ENCODE results near the gene PIP. TPM values are rescaled to one million over a fixed set of nuclear protein-coding genes. Genes with fewer than 3 reads are reported as not detected.
"Not testable (repeated sequence)": the region's sequence is repeated elsewhere in the genome, so short reads cannot be mapped to it uniquely, and the experiment has no call there.

PIP gene
- total RNA-seq, 1 donor from 2014 or later: not detected

GRCh38 chr7:143147070-143147469, 15.2 kb downstream of the PIP start:
- Histone ChIP-seq H3K4me3 (no peak overlapping the region), H2AFZ (replicated peaks) (no peak overlapping the region), H3K27ac (no peak overlapping the region), H3K4me1 (no peaks in the 10 kb centered on the region), H3K27me3 (no peaks in the 10 kb centered on the region), H3K79me2 (ENCODE audit: low read depth) (no peaks in the 10 kb centered on the region), H3K36me3 (no peaks in the 10 kb centered on the region), H3K9me3 (ENCODE audit: low read depth) (no peaks in the 10 kb centered on the region), H3F3A (ENCODE audit: low read depth) (no peaks in the 10 kb centered on the region), H3K9ac (no peak overlapping the region), H3K4me2 (no peak overlapping the region), H4K20me1 (ENCODE audit: low read depth) (no peaks in the 10 kb centered on the region)
- DNase-seq (ENCODE audit: low spot score): no peak
- Mint-ChIP-seq H3K27me3 (ENCODE audit: insufficient read depth, low read depth) (no peaks in the 10 kb centered on the region), H3K4me3 (no peak overlapping the region), H3K27ac (no peak overlapping the region), H3K4me1 (no peaks in the 10 kb centered on the region), H3K9me3 (no peaks in the 10 kb centered on the region), H3K36me3 (no peaks in the 10 kb centered on the region)
- TF ChIP-seq CTCF (IDR thresholded peaks at IDR 0.05): no peak
- TF ChIP-seq EZH2phosphoT487 (IDR thresholded peaks at IDR 0.05): no peak
- no peak for TF ChIP-seq EZH2 (IDR thresholded peaks at IDR 0.05)

GRCh38 chr7:143148050-143148449, 16.2 kb downstream of the PIP start:
- Mint-ChIP-seq H3K4me3 (no peak overlapping the region), H3K36me3 (no peaks in the 10 kb centered on the region), H3K4me1 (no peaks in the 10 kb centered on the region), H3K9me3 (no peaks in the 10 kb centered on the region), H3K27me3 (ENCODE audit: insufficient read depth, low read depth) (no peaks in the 10 kb centered on the region), H3K27ac (no peak overlapping the region)
- no peaks in the 10 kb centered on the region for H3K36me3 ChIP-seq
- no peak for TF ChIP-seq EZH2 (IDR thresholded peaks at IDR 0.05)
- TF ChIP-seq CTCF (IDR thresholded peaks at IDR 0.05): no peak
- TF ChIP-seq EZH2phosphoT487 (IDR thresholded peaks at IDR 0.05): no peak
- no peaks in the 10 kb centered on the region for H3F3A ChIP-seq (ENCODE audit: low read depth)
- H3K9ac ChIP-seq: no peak overlapping the region
- H3K9me3 ChIP-seq (ENCODE audit: low read depth): no peaks in the 10 kb centered on the region
- no peak overlapping the region for H3K4me3 ChIP-seq
- H3K27me3 ChIP-seq: no peaks in the 10 kb centered on the region
- no peak overlapping the region for H2AFZ ChIP-seq (replicated peaks)
- no peak overlapping the region for H3K4me2 ChIP-seq
- no peak overlapping the region for H3K27ac ChIP-seq
- DNase-seq (ENCODE audit: low spot score): no peak
- no peaks in the 10 kb centered on the region for H3K79me2 ChIP-seq (ENCODE audit: low read depth)
- H4K20me1 ChIP-seq (ENCODE audit: low read depth): no peaks in the 10 kb centered on the region
- H3K4me1 ChIP-seq: no peaks in the 10 kb centered on the region

- Mint-ChIP-seq H3K36me3 (no peaks in the 10 kb centered on the region), H3K27me3 (ENCODE audit: insufficient read depth, low read depth) (no peaks in the 10 kb centered on the region), H3K4me1 (no peaks in the 10 kb centered on the region), H3K9me3 (no peaks in the 10 kb centered on the region), H3K4me3 (no peak overlapping the region), H3K27ac (no peak overlapping the region)
- Histone ChIP-seq H3F3A (ENCODE audit: low read depth) (no peaks in the 10 kb centered on the region), H3K9me3 (ENCODE audit: low read depth) (no peaks in the 10 kb centered on the region), H3K27ac (no peak overlapping the region), H3K27me3 (no peaks in the 10 kb centered on the region), H3K4me3 (no peak overlapping the region), H2AFZ (replicated peaks) (no peak overlapping the region), H3K4me1 (no peaks in the 10 kb centered on the region), H4K20me1 (ENCODE audit: low read depth) (no peaks in the 10 kb centered on the region), H3K36me3 (no peaks in the 10 kb centered on the region), H3K79me2 (ENCODE audit: low read depth) (no peaks in the 10 kb centered on the region), H3K9ac (no peak overlapping the region), H3K4me2 (no peak overlapping the region)
- no peak for TF ChIP-seq EZH2phosphoT487 (IDR thresholded peaks at IDR 0.05)
- TF ChIP-seq CTCF (IDR thresholded peaks at IDR 0.05): no peak
- no peak for TF ChIP-seq EZH2 (IDR thresholded peaks at IDR 0.05)
- DNase-seq (ENCODE audit: low spot score): no peak
Measured at GRCh38 chr7:143148651-143149050, 16.8 kb downstream of the PIP start.

GRCh38 chr7:143150696-143151095, 18.8 kb downstream of the PIP start:
- H3K9me3 ChIP-seq (ENCODE audit: low read depth); DNase-seq (ENCODE audit: low spot score); H3K36me3 Mint-ChIP-seq: not testable (repeated sequence)

GRCh38 chr7:143158617-143159016, 26.7 kb downstream of the PIP start:
- not testable (repeated sequence) for H3K27me3 ChIP-seq; H3K27ac Mint-ChIP-seq; H3K4me1 Mint-ChIP-seq; H2AFZ ChIP-seq (replicated peaks); H3K79me2 ChIP-seq (ENCODE audit: low read depth); H3K4me1 ChIP-seq; H3K9ac ChIP-seq; DNase-seq (ENCODE audit: low spot score); H3K4me3 ChIP-seq; H3K36me3 ChIP-seq; H3K9me3 Mint-ChIP-seq; H3K27ac ChIP-seq; H4K20me1 ChIP-seq (ENCODE audit: low read depth); H3K4me3 Mint-ChIP-seq; H3K27me3 Mint-ChIP-seq (ENCODE audit: insufficient read depth, low read depth); H3K36me3 Mint-ChIP-seq; H3K4me2 ChIP-seq; H3K9me3 ChIP-seq (ENCODE audit: low read depth); H3F3A ChIP-seq (ENCODE audit: low read depth)

More at GRCh38 chr7:143150696-143151095, 18.8 kb downstream of the PIP start:
- not testable (repeated sequence) for H3F3A ChIP-seq (ENCODE audit: low read depth); H3K79me2 ChIP-seq (ENCODE audit: low read depth); H3K4me1 Mint-ChIP-seq; H3K9me3 Mint-ChIP-seq; H4K20me1 ChIP-seq (ENCODE audit: low read depth); H3K4me2 ChIP-seq; H2AFZ ChIP-seq (replicated peaks); H3K4me3 Mint-ChIP-seq; H3K9ac ChIP-seq; H3K27ac ChIP-seq; H3K27ac Mint-ChIP-seq; H3K4me3 ChIP-seq; H3K27me3 Mint-ChIP-seq (ENCODE audit: insufficient read depth, low read depth); H3K4me1 ChIP-seq; H3K36me3 ChIP-seq; H3K27me3 ChIP-seq
